Measurements from ENCODE around the gene CALHM4. TPM values are rescaled to one million over a fixed set of nuclear protein-coding genes. Genes with fewer than 3 reads are reported as not detected.
A peak's percentile ranks its signal among the peaks of the same experiment; 100 is the strongest.

CALHM4 gene
- 0.11 TPM in 1 of 2 replicates, not detected in the other for polyA plus RNA-seq (2011; rRNA removed)
- not detected in 2 replicates for polyA minus RNA-seq (2011; rRNA and poly(A)+ RNA removed)

- no peaks in the 10 kb centered on the region for H3K9me3 ChIP-seq (ENCODE audit: control insufficient read depth, insufficient read depth, low read length)
- CTCF ChIA-PET, result interaction anchor here (0.5 to 8.7 kb wide), 7 partner anchors 12 to 284 kb away, joined by 3 to 160 read pairs (median 4); partner anchors contain the start of gene RWDD1
- TF ChIP-seq CTCF (IDR thresholded peaks at IDR 0.05; ENCODE audit: low read depth, low read length), result no peak
- no peak for DNase-seq (ENCODE audit: low read depth, low spot score)
- H3K4me3 ChIP-seq (ENCODE audit: low read depth, low read length), result no peak within 1 kb of the TSS
- POLR2A ChIA-PET, result no interaction called here
- no peaks in the 10 kb centered on the region for H3K27me3 ChIP-seq (ENCODE audit: control insufficient read depth, insufficient read depth, low read length)
- no peak within 1 kb of the TSS for H3K27ac ChIP-seq (ENCODE audit: low read depth, low read length)
Observed at GRCh38 chr6:116553451-116553850, at the start of gene CALHM4. CALHM4 (plus strand) TSS chr6:116553751; CDS start chr6:116553794, 43 bp downstream.

- Histone ChIP-seq H3K9me3 (ENCODE audit: control insufficient read depth, insufficient read depth, low read length) (no peaks in the 10 kb centered on the region), H3K27ac (ENCODE audit: low read depth, low read length) (no peak overlapping the region), H3K4me3 (ENCODE audit: low read depth, low read length) (no peak overlapping the region), H3K27me3 (ENCODE audit: control insufficient read depth, insufficient read depth, low read length) (no peaks in the 10 kb centered on the region)
- DNase-seq (ENCODE audit: low read depth, low spot score), result no peak
- POLR2A ChIA-PET, result no interaction called here
- TF ChIP-seq CTCF (IDR thresholded peaks at IDR 0.05; ENCODE audit: low read depth, low read length), result no peak
- CTCF ChIA-PET, result no interaction called here
Observed at GRCh38 chr6:116507324-116507723, 46.2 kb upstream of the CALHM4 start.

GRCh38 chr6:116508527-116508926 lies 45.0 kb upstream of the CALHM4 start:
- CTCF ChIA-PET, result no interaction called here
- no peak overlapping the region for H3K27ac ChIP-seq (ENCODE audit: low read depth, low read length)

GRCh38 chr6:116511424-116512110 lies 42.0 kb upstream of the CALHM4 start, which contains the start of gene CALHM5:
CALHM5 (plus strand) TSS chr6:116511639; CDS start chr6:116511697, 58 bp downstream.
- H3K27me3 ChIP-seq (ENCODE audit: control insufficient read depth, insufficient read depth, low read length), result no peaks in the 10 kb centered on the region
- peak; percentile 83 for TF ChIP-seq CTCF (IDR thresholded peaks at IDR 0.05; ENCODE audit: low read depth, low read length)
- ChIA-PET POLR2A (interaction anchor here (1.0 to 1.7 kb wide), 5 partner anchors 15 to 141 kb away, joined by 3 to 9 read pairs (median 8); partner anchors contain the start of genes DSE and RWDD1), CTCF (interaction anchor here (0.6 to 9.0 kb wide), 51 partner anchors 9 to 295 kb away, joined by 3 to 78 read pairs (median 4); partner anchors contain the start of genes RWDD1 and TSPYL1)
- H3K9me3 ChIP-seq (ENCODE audit: control insufficient read depth, insufficient read depth, low read length), result no peaks in the 10 kb centered on the region
- DNase-seq (ENCODE audit: low read depth, low spot score), result peak; percentile 78
- peak within 1 kb of the TSS; percentile 66 for H3K4me3 ChIP-seq (ENCODE audit: low read depth, low read length)
- H3K27ac ChIP-seq (ENCODE audit: low read depth, low read length), result peak within 1 kb of the TSS; percentile 94

More at GRCh38 chr6:116508527-116508926, 45.0 kb upstream of the CALHM4 start:
- TF ChIP-seq CTCF (IDR thresholded peaks at IDR 0.05; ENCODE audit: low read depth, low read length), result no peak
- H3K27me3 ChIP-seq (ENCODE audit: control insufficient read depth, insufficient read depth, low read length), result no peaks in the 10 kb centered on the region
- no peak overlapping the region for H3K4me3 ChIP-seq (ENCODE audit: low read depth, low read length)
- H3K9me3 ChIP-seq (ENCODE audit: control insufficient read depth, insufficient read depth, low read length), result no peaks in the 10 kb centered on the region
- POLR2A ChIA-PET, result no interaction called here
- DNase-seq (ENCODE audit: low read depth, low spot score), result no peak

GRCh38 chr6:116512111-116512559 lies 41.4 kb upstream of the CALHM4 start:
- Histone ChIP-seq H3K4me3 (ENCODE audit: low read depth, low read length) (peak overlapping the region; percentile 66), H3K27me3 (ENCODE audit: control insufficient read depth, insufficient read depth, low read length) (no peaks in the 10 kb centered on the region), H3K27ac (ENCODE audit: low read depth, low read length) (peak overlapping the region; percentile 94), H3K9me3 (ENCODE audit: control insufficient read depth, insufficient read depth, low read length) (no peaks in the 10 kb centered on the region)
- ChIA-PET CTCF (interaction anchor here (0.6 to 9.0 kb wide), 51 partner anchors 8 to 295 kb away, joined by 3 to 78 read pairs (median 4); partner anchors contain the start of genes RWDD1 and TSPYL1), POLR2A (interaction anchor here (0.8 to 1.7 kb wide), 6 partner anchors 15 to 141 kb away, joined by 3 to 9 read pairs (median 6); partner anchors contain the start of genes DSE and RWDD1)
- no peak for DNase-seq (ENCODE audit: low read depth, low spot score)
- no peak for TF ChIP-seq CTCF (IDR thresholded peaks at IDR 0.05; ENCODE audit: low read depth, low read length)

Data from AG04450 (cell line).